ENCODE measurements around the gene PHYHIPL. TPM values are rescaled to one million over a fixed set of nuclear protein-coding genes. Genes with fewer than 3 reads are reported as not detected.

Gene PHYHIPL
- total and polyA plus RNA-seq, 9 donors: 0.11 to 3.7 (median 0.55) TPM; not detected in 2

DNA sequence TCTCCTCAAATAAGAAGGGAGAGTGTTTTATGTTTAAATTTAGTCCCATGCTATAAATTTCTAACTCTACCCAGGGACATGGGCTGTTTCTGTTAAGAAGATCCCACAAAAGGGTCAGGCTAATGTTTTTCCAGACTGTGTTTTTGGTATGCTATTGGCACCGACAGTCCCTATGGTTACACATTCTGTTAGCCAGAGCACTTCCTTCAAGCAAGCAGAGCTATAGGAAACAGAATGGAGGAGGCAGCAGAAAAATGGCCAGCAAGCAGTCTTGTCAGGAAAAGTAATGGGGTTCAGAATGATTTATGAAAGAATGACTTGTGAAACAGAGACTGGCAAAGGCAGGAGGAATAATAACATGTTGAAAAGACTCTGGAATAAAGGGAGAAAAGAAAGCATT is 44.8 kb upstream of the PHYHIPL start:
- WGBS, 3 donors: 33 to 38% (median 34%) methylated on average over 1 of the region's 1 CpG
- Histone ChIP-seq H3K4me3 (no peak overlapping the region), H3K36me3 (no peaks in the 10 kb centered on the region), H3K4me1 (ENCODE audit: insufficient read depth) (no peaks in the 10 kb centered on the region), H3K9me3 (no peaks in the 10 kb centered on the region), H3K27me3 (no peaks in the 10 kb centered on the region), H3K27ac (no peak overlapping the region)
- DNase-seq: no peak
- intact Hi-C loops (cut with DNase I): no loop called here
- TF ChIP-seq, protein P1, sequence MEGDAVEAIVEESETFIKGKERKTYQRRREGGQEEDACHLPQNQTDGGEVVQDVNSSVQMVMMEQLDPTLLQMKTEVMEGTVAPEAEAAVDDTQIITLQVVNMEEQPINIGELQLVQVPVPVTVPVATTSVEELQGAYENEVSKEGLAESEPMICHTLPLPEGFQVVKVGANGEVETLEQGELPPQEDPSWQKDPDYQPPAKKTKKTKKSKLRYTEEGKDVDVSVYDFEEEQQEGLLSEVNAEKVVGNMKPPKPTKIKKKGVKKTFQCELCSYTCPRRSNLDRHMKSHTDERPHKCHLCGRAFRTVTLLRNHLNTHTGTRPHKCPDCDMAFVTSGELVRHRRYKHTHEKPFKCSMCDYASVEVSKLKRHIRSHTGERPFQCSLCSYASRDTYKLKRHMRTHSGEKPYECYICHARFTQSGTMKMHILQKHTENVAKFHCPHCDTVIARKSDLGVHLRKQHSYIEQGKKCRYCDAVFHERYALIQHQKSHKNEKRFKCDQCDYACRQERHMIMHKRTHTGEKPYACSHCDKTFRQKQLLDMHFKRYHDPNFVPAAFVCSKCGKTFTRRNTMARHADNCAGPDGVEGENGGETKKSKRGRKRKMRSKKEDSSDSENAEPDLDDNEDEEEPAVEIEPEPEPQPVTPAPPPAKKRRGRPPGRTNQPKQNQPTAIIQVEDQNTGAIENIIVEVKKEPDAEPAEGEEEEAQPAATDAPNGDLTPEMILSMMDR (IDR thresholded peaks at IDR 0.05): no peak
- TF ChIP-seq POLR2A (IDR thresholded peaks at IDR 0.05) (no peak), EP300 (IDR thresholded peaks at IDR 0.05) (no peak)

DNA sequence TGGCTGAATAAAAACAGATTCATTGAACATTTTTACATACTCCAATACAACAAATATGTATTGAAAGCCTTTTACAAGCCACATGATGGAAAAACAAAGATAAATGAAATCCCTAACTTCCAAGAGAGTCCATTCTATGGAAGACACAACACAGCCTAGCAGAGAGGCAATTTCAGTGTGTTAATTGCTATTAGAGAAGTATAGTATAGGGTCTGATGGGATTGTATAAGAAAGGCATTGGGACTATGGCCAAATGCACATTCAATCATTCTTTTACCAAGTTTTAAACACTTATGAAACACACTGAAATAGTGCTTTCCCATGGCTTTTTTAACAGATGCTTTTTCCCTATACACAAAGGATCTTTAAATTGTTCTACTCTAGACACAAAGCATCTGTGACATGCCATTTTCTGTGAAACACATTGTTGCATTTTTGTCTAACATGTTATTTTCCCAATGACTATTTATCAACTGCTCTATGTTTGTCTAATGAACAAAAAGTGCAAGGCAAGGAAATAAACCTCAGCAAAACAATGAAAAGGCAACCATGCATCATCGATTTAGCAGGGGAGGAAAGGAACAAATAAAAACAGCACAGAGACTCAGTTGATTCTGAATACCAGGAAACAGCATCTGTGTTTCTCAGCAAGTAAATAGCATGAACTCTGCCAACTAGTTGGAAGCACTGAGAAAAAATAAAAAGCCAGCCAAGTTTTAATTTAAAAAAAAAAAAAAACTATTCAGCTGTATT is 42.4 kb upstream of the PHYHIPL start:
- no peak for DNase-seq
- Histone ChIP-seq H3K4me3 (no peak overlapping the region), H3K9me3 (no peaks in the 10 kb centered on the region), H3K27ac (no peak overlapping the region), H3K27me3 (no peaks in the 10 kb centered on the region), H3K4me1 (ENCODE audit: insufficient read depth) (no peaks in the 10 kb centered on the region), H3K36me3 (no peaks in the 10 kb centered on the region)
- WGBS, 3 donors: 8 to 19% (median 10%) methylated on average over 1 of the region's 1 CpG
- TF ChIP-seq, protein P1 (IDR thresholded peaks at IDR 0.05): no peak
- TF ChIP-seq POLR2A (IDR thresholded peaks at IDR 0.05): no peak
- TF ChIP-seq EP300 (IDR thresholded peaks at IDR 0.05): no peak
- intact Hi-C loops (cut with DNase I): no loop called here

DNA sequence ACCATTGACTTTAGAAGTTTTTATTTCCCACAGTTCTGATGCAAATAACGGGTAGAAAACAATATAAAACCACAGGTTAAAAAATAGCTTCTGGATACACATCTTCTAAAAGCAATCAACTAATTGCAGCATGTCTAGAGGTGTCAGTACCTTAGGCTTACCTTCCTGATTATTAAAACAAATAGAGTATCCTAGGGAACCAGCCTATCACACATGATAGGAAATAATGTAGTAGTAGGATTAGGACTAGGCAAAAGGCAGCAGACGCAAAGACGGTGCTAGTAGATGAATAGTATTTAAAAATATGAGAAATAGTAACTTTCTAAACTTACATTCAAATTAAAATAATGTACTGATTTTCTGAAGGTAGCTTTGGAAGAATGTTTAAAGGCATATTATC is 41.7 kb upstream of the PHYHIPL start:
- no peak for DNase-seq
- Histone ChIP-seq H3K27ac (no peak overlapping the region), H3K4me3 (no peak overlapping the region), H3K4me1 (ENCODE audit: insufficient read depth) (no peaks in the 10 kb centered on the region), H3K9me3 (no peaks in the 10 kb centered on the region), H3K27me3 (no peaks in the 10 kb centered on the region), H3K36me3 (no peaks in the 10 kb centered on the region)
- intact Hi-C loops (cut with DNase I): no loop called here
- 61 to 74% (median 66%) methylated on average over 3 of the region's 3 CpGs for WGBS, 3 donors
- no peak for TF ChIP-seq POLR2A (IDR thresholded peaks at IDR 0.05)
- TF ChIP-seq, protein P1 (IDR thresholded peaks at IDR 0.05): no peak
- no peak for TF ChIP-seq EP300 (IDR thresholded peaks at IDR 0.05)

DNA sequence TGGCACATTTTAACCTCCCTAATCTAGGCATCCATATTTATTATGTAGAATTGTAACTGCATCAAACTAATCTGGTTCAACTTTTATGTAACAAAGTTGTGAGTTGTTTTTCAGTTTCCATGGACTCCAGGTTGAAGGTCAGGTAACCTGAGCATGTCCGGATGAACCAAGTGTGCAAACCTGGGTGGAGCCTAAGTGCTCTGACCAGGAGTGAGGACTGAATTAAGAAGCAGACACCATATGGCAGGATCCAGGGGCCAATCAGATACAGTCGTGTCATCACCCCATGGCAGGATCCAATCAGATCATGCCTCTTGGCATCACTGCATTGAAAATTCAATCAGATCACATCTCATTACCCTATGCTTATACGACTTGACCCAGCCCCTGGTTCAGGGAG is 41.2 kb upstream of the PHYHIPL start:
- DNase-seq: no peak
- no peaks in the 10 kb centered on the region for H3K36me3 ChIP-seq
- 50 to 80% (median 50%) methylated on average over 3 of the region's 3 CpGs for WGBS, 3 donors
- no peak overlapping the region for H3K4me3 ChIP-seq
- intact Hi-C loops (cut with DNase I): no loop called here
- H3K27ac ChIP-seq: no peak overlapping the region
- no peaks in the 10 kb centered on the region for H3K9me3 ChIP-seq
- no peaks in the 10 kb centered on the region for H3K27me3 ChIP-seq
- H3K4me1 ChIP-seq (ENCODE audit: insufficient read depth): no peaks in the 10 kb centered on the region
- TF ChIP-seq EP300 (IDR thresholded peaks at IDR 0.05) (no peak), POLR2A (IDR thresholded peaks at IDR 0.05) (no peak)
- TF ChIP-seq, protein P1 (IDR thresholded peaks at IDR 0.05): no peak
